Activated CD4-positive, alpha-beta T cell treated with anti-CD3 and anti-CD28 coated beads, Interleukin-2, amount 50 U/mL, for 48 hours (primary cell): ENCODE results near the gene INPP5E.
A peak's percentile ranks its signal among the peaks of the same experiment; 100 is the strongest.

ENCODE experiments used
- DNase-seq, 2 experiments: peaks; one replicate each; pipeline ENCODE4 v3.0.0-alpha.2; 2020

Gene INPP5E

GRCh38 chr9:136447173-136447778, 7.6 kb upstream of the INPP5E start:
- DNase-seq, result no peak

- no peak for DNase-seq
These were observed 6.2 kb upstream of the INPP5E start for GRCh38 chr9:136445799-136446198.

- DNase-seq, result no peak
These were observed 4.5 kb upstream of the INPP5E start for GRCh38 chr9:136444102-136444501.

GRCh38 chr9:136443687-136444086, 4.0 kb upstream of the INPP5E start:
- no peak for DNase-seq

GRCh38 chr9:136443087-136443486, 3.4 kb upstream of the INPP5E start:
- DNase-seq, result no peak

- no peak for DNase-seq
These were observed 2.6 kb upstream of the INPP5E start for GRCh38 chr9:136442265-136442664.

GRCh38 chr9:136441681-136442245, 2.1 kb upstream of the INPP5E start:
- DNase-seq, result no peak

- no peak for DNase-seq
These were observed 1.6 kb upstream of the INPP5E start for GRCh38 chr9:136441191-136441680.

GRCh38 chr9:136438548-136439480, 831 bp downstream of the INPP5E start:
- DNase-seq, result peak; percentile 61 to 72

GRCh38 chr9:136437839-136438547, 1.7 kb downstream of the INPP5E start:
- no peak for DNase-seq

GRCh38 chr9:136437430-136437829, 2.2 kb downstream of the INPP5E start:
- no peak for DNase-seq

GRCh38 chr9:136436055-136436634, 3.5 kb downstream of the INPP5E start:
- no peak for DNase-seq

- DNase-seq, result no peak
These were observed 5.0 kb downstream of the INPP5E start for GRCh38 chr9:136434580-136435169.

GRCh38 chr9:136433849-136434579, 5.6 kb downstream of the INPP5E start:
- no peak for DNase-seq

GRCh38 chr9:136433043-136433715, 6.5 kb downstream of the INPP5E start:
- no peak for DNase-seq

GRCh38 chr9:136432591-136432990, 7.1 kb downstream of the INPP5E start:
- no peak for DNase-seq

GRCh38 chr9:136431782-136432350, 7.8 kb downstream of the INPP5E start:
- DNase-seq, result no peak

- DNase-seq, result no peak
These were observed 8.9 kb downstream of the INPP5E start for GRCh38 chr9:136430588-136431234.

GRCh38 chr9:136429683-136430491, 9.8 kb downstream of the INPP5E start:
- no peak for DNase-seq
